ENCODE data around the gene GPR137B.

The GPR137B gene

GRCh38 chr1:236114076-236114747 lies 28.1 kb upstream of the GPR137B start:
- no peak overlapping the region for H3K27ac ChIP-seq
- H3K4me3 ChIP-seq = no peak overlapping the region
- H3K4me1 ChIP-seq = peaks cover 9% of the 10 kb centered on the region
- H4K20me1 ChIP-seq = no peaks in the 10 kb centered on the region
- no peaks in the 10 kb centered on the region for H3K9me3 ChIP-seq
- TF ChIP-seq Cebpa-rat (IDR thresholded peaks at IDR 0.05) = no peak
- H3K4me2 ChIP-seq = no peak overlapping the region
- no peaks in the 10 kb centered on the region for H3K27me3 ChIP-seq
- H3K36me3 ChIP-seq = no peaks in the 10 kb centered on the region
- no peak overlapping the region for H3K9ac ChIP-seq

GRCh38 chr1:236117710-236118109 lies 24.6 kb upstream of the GPR137B start:
- Histone ChIP-seq H3K4me1 (peaks cover 21% of the 10 kb centered on the region), H3K27me3 (no peaks in the 10 kb centered on the region), H3K4me3 (no peak overlapping the region), H3K4me2 (no peak overlapping the region), H3K27ac (no peak overlapping the region), H4K20me1 (no peaks in the 10 kb centered on the region), H3K9me3 (no peaks in the 10 kb centered on the region), H3K36me3 (no peaks in the 10 kb centered on the region), H3K9ac (no peak overlapping the region)
- TF ChIP-seq Cebpa-rat (IDR thresholded peaks at IDR 0.05) = no peak

GRCh38 chr1:236119943-236120484 lies 22.3 kb upstream of the GPR137B start:
- Histone ChIP-seq H4K20me1 (no peaks in the 10 kb centered on the region), H3K4me1 (peaks cover 21% of the 10 kb centered on the region), H3K4me3 (no peak overlapping the region), H3K9ac (no peak overlapping the region), H3K27ac (no peak overlapping the region), H3K9me3 (no peaks in the 10 kb centered on the region), H3K4me2 (peak overlapping the region; percentile 65), H3K36me3 (no peaks in the 10 kb centered on the region), H3K27me3 (no peaks in the 10 kb centered on the region)
- no peak for TF ChIP-seq Cebpa-rat (IDR thresholded peaks at IDR 0.05)

GRCh38 chr1:236120721-236121153 lies 21.6 kb upstream of the GPR137B start:
- Histone ChIP-seq H4K20me1 (no peaks in the 10 kb centered on the region), H3K9ac (no peak overlapping the region), H3K9me3 (no peaks in the 10 kb centered on the region), H3K4me1 (peaks cover 21% of the 10 kb centered on the region), H3K4me2 (peak overlapping the region; percentile 65), H3K27ac (no peak overlapping the region), H3K36me3 (no peaks in the 10 kb centered on the region), H3K4me3 (no peak overlapping the region), H3K27me3 (no peaks in the 10 kb centered on the region)
- no peak for TF ChIP-seq Cebpa-rat (IDR thresholded peaks at IDR 0.05)

GRCh38 chr1:236122176-236122575 lies 20.2 kb upstream of the GPR137B start:
- Histone ChIP-seq H3K4me2 (peak overlapping the region; percentile 65; the same call in 1 of the 2 replicates), H3K9me3 (no peaks in the 10 kb centered on the region), H3K36me3 (no peaks in the 10 kb centered on the region), H3K27ac (no peak overlapping the region), H3K27me3 (no peaks in the 10 kb centered on the region), H4K20me1 (no peaks in the 10 kb centered on the region), H3K9ac (no peak overlapping the region), H3K4me1 (peaks cover 21% of the 10 kb centered on the region), H3K4me3 (no peak overlapping the region)
- TF ChIP-seq Cebpa-rat (IDR thresholded peaks at IDR 0.05) = no peak

- H3K4me3 ChIP-seq = no peak overlapping the region
- no peak overlapping the region for H3K9ac ChIP-seq
- no peaks in the 10 kb centered on the region for H3K9me3 ChIP-seq
- H3K27ac ChIP-seq = no peak overlapping the region
- H3K4me2 ChIP-seq = no peak overlapping the region
- peaks cover 21% of the 10 kb centered on the region for H3K4me1 ChIP-seq
- H3K27me3 ChIP-seq = no peaks in the 10 kb centered on the region
- no peaks in the 10 kb centered on the region for H4K20me1 ChIP-seq
- no peaks in the 10 kb centered on the region for H3K36me3 ChIP-seq
- TF ChIP-seq Cebpa-rat (IDR thresholded peaks at IDR 0.05) = no peak
Measured at GRCh38 chr1:236123563-236123962, 18.8 kb upstream of the GPR137B start.

GRCh38 chr1:236124965-236125364 lies 17.4 kb upstream of the GPR137B start:
- Histone ChIP-seq H4K20me1 (no peaks in the 10 kb centered on the region), H3K9me3 (no peaks in the 10 kb centered on the region), H3K4me1 (peaks cover 20% of the 10 kb centered on the region), H3K36me3 (no peaks in the 10 kb centered on the region), H3K4me2 (no peak overlapping the region), H3K27me3 (no peaks in the 10 kb centered on the region), H3K9ac (no peak overlapping the region), H3K27ac (no peak overlapping the region), H3K4me3 (no peak overlapping the region)
- no peak for TF ChIP-seq Cebpa-rat (IDR thresholded peaks at IDR 0.05)

GRCh38 chr1:236127045-236127444 lies 15.3 kb upstream of the GPR137B start:
- H3K9me3 ChIP-seq = no peaks in the 10 kb centered on the region
- H3K4me2 ChIP-seq = no peak overlapping the region
- no peak overlapping the region for H3K27ac ChIP-seq
- H3K4me1 ChIP-seq = no peaks in the 10 kb centered on the region
- no peaks in the 10 kb centered on the region for H4K20me1 ChIP-seq
- no peak overlapping the region for H3K9ac ChIP-seq
- no peaks in the 10 kb centered on the region for H3K27me3 ChIP-seq
- H3K36me3 ChIP-seq = no peaks in the 10 kb centered on the region
- no peak overlapping the region for H3K4me3 ChIP-seq
- TF ChIP-seq Cebpa-rat (IDR thresholded peaks at IDR 0.05) = no peak

GRCh38 chr1:236128646-236129178 lies 13.6 kb upstream of the GPR137B start:
- TF ChIP-seq Cebpa-rat (IDR thresholded peaks at IDR 0.05) = no peak
- Histone ChIP-seq H4K20me1 (no peaks in the 10 kb centered on the region), H3K4me2 (no peak overlapping the region), H3K4me1 (no peaks in the 10 kb centered on the region), H3K27me3 (no peaks in the 10 kb centered on the region), H3K36me3 (no peaks in the 10 kb centered on the region), H3K27ac (no peak overlapping the region), H3K4me3 (no peak overlapping the region), H3K9me3 (no peaks in the 10 kb centered on the region), H3K9ac (no peak overlapping the region)

- Histone ChIP-seq H3K4me2 (no peak overlapping the region), H3K36me3 (no peaks in the 10 kb centered on the region), H3K9me3 (no peaks in the 10 kb centered on the region), H3K27me3 (no peaks in the 10 kb centered on the region), H3K9ac (no peak overlapping the region), H4K20me1 (no peaks in the 10 kb centered on the region), H3K27ac (no peak overlapping the region), H3K4me1 (no peaks in the 10 kb centered on the region), H3K4me3 (no peak overlapping the region)
- no peak for TF ChIP-seq Cebpa-rat (IDR thresholded peaks at IDR 0.05)
Measured at GRCh38 chr1:236129306-236129705, 13.0 kb upstream of the GPR137B start.

Data from BLaER1 (cell line).